Activated CD4-positive, CD25-positive, alpha-beta regulatory T cell treated with anti-CD3 and anti-CD28 coated beads, Interleukin-2, amount 50 U/mL, for 16 hours (primary cell): Measurements from ENCODE around the gene MAB21L2.

Experiments used
- DNase-seq: peaks from one replicate; pipeline ENCODE4 v3.0.0-alpha.2; 2020; ENCODE audit warnings: low read depth, low spot score

The MAB21L2 gene

GRCh38 chr4:150609131-150609530, 27.2 kb downstream of the MAB21L2 start:
- DNase-seq = no peak

DNA sequence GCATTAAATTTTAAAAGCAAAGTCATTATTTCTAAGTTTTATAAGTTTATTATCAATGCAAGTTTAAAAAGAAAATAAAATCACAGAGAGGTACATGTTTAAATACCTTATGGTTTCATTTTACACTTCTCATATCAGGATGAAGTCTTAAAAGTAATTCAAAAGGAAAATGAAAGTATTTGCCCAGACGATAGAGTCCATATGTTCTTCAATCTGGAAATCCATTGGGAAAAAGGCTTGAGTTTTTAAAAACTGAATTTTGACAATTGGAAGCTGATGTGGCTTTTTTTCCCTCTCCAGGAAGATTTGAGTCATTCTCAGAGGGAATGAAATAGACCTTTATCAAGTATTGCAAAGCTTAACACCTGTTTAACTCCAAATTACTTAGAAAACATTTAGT, 37.1 kb downstream of the MAB21L2 start:
- DNase-seq = no peak

GRCh38 chr4:150624055-150624454, 42.1 kb downstream of the MAB21L2 start:
- no peak for DNase-seq

DNA sequence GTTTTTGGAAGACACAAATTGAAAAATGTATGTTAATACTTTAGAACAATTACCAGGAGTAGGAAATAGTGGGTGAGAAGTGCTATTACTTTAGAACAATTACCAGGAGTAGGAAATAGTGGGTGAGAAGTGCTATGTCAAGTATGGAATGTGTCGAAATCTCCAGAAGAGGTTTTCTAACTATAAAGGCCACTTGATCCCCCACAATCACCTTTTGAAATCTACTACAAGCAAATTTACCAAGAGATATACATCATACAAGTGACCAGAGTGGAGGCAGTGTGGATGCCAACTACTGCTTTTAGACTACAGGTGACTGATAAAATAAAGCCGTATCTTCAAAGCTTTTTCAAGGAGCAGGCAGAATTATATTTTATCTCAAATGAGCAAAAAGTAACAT, 43.1 kb downstream of the MAB21L2 start:
- DNase-seq = no peak

DNA sequence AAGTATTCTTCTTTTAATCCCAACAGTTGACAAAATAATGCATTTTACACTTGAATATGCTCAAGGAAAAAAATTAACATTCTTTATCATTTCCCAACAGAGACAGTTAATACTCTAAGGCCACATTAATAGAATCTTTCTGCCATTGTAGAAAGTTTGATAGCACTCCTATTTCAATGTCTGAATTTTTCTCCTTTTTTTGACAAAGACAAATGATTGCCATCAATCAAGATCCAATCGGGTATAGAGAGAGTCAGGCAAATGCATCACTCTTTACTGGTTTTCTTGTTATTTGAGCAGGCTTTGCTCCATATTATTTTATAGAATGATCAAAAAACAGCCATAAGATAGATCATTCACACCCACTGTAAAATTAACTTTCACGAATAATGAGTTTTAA, 46.1 kb downstream of the MAB21L2 start:
- DNase-seq = no peak

GRCh38 chr4:150632639-150633038, 50.7 kb downstream of the MAB21L2 start:
- no peak for DNase-seq
